Endodermal cell (in vitro differentiated cells): ENCODE results near the gene ENPP6. TPM values are rescaled to one million over a fixed set of nuclear protein-coding genes. Genes with fewer than 3 reads are reported as not detected.

Experiments used
- DNase-seq: peaks from one replicate; pipeline ENCODE4 v3.0.0-alpha.2; 2017
- H3K27ac ChIP-seq: 2 replicates; pipeline ENCODE4 v1.5.1; 2013; ENCODE audit warnings: mild to moderate bottlenecking, low read depth, low read length, moderate library complexity
- H3K27me3 ChIP-seq: 2 replicates; pipeline ENCODE4 v1.6.1; 2013; ENCODE audit warnings: mild to moderate bottlenecking, low read length, moderate library complexity; ENCODE audit not compliant: insufficient read depth, control insufficient read depth, poor library complexity, severe bottlenecking
- H3K36me3 ChIP-seq: 2 replicates; pipeline ENCODE4 v1.7.0; 2013; ENCODE audit warnings: mild to moderate bottlenecking, low read length, moderate library complexity; ENCODE audit not compliant: control insufficient read depth, insufficient read depth
- H3K4me1 ChIP-seq: one replicate; pipeline ENCODE4 v1.7.0; 2013; ENCODE audit warnings: low read length; ENCODE audit not compliant: control insufficient read depth, insufficient read depth
- H3K4me3 ChIP-seq: 2 replicates; pipeline ENCODE4 v1.5.1; 2013; ENCODE audit warnings: mild to moderate bottlenecking, low read length, moderate library complexity
- H3K9ac ChIP-seq: 2 replicates; pipeline ENCODE4 v1.6.1; 2013; ENCODE audit warnings: mild to moderate bottlenecking, low read length, moderate library complexity; ENCODE audit not compliant: poor library complexity, severe bottlenecking; ENCODE audit errors: extremely low read depth
- H3K9me3 ChIP-seq: 2 replicates; pipeline ENCODE4 v1.6.1; 2013; ENCODE audit warnings: mild to moderate bottlenecking, low read length, moderate library complexity; ENCODE audit not compliant: control insufficient read depth
- H3K27ac Mint-ChIP-seq: 2 replicates; pipeline ENCODE4 v1.8.0; 2020; ENCODE audit warnings: mixed read lengths
- H3K27me3 Mint-ChIP-seq: 2 replicates; pipeline ENCODE4 v1.8.0; 2021; ENCODE audit warnings: mild to moderate bottlenecking, mixed read lengths; ENCODE audit not compliant: insufficient read depth
- H3K36me3 Mint-ChIP-seq: 2 replicates; pipeline ENCODE4 v1.8.0; 2020; ENCODE audit warnings: low read depth, mixed read lengths
- H3K4me1 Mint-ChIP-seq: 2 replicates; pipeline ENCODE4 v1.8.0; 2020; ENCODE audit warnings: mixed read lengths
- H3K4me3 Mint-ChIP-seq: 2 replicates; pipeline ENCODE4 v1.8.0; 2020; ENCODE audit warnings: mild to moderate bottlenecking, moderate library complexity, mixed read lengths
- H3K9me3 Mint-ChIP-seq: 2 replicates; pipeline ENCODE4 v1.8.0; 2020; ENCODE audit warnings: mild to moderate bottlenecking, mixed read lengths
- CTCF ChIP-seq: fragments of 200-600 bp; sonication (generic); conservative IDR thresholded peaks from 2 replicates; pipeline ENCODE4 v1.5.0; 2021; ENCODE audit warnings: antibody characterized with exemption, mild to moderate bottlenecking
- WGBS, 2 experiments: methylation state at CpG; one replicate each; pipeline versions ENCODE4 v1.1.5 to v1.1.7; 2013; ENCODE audit warnings: missing lambda C conversion rate in 2 of 2, mixed read lengths in 1 of 2; ENCODE audit not compliant: insufficient coverage in 1 of 2, insufficient read length in 1 of 2; 5-methylcytosine and 5-hydroxymethylcytosine counted together
- total RNA-seq, 2 donors: library from RNA; stranded (reverse); fragmentation: NEBNext Ultra II Directional in 1 of 2; extraction: Animal tissue kit (Norgen Biotek cat#: 25700) in 1 of 2; gene quantifications; 2 replicates in 1 of 2; 3 replicates in 1 of 2; pipeline ENCODE4 v1.2.1, GENCODE V29; 2021

ENPP6 gene
- total RNA-seq, 2 donors from 2014 or later, result 0.07 TPM; not detected in 1

DNA sequence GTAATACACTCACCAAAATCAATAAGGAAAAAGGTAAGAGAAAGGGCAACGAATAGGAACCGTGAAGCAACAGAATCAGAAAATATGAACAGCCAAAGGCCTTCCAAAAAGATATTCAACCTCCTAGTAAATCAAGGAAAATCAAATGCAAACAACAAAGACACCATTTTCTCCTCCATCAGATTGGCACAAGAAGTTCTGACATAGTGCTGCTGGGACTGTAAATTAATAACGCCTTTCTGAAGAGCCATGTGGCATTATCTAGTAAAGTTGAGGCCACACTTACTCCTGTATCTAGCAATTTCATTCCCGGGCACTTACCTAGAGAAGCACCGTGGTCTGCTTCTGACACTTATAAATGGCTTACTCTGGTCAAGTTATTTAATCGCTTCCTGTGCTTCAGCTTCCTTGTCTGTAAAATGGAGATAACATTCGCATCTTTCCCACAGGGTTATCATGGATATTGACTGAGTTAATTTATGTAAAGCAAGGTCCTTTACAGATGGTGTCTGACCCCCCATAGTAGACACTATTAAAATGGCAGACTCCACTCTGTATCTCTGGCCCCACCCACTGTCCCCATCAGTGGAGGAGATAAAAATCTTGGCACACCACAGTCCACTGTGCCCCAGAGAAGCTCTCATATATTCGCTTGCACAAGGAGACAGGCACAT lies 20.5 kb upstream of the ENPP6 start:
- H3K36me3 Mint-ChIP-seq, result no peaks in the 10 kb centered on the region
- H3K9me3 Mint-ChIP-seq, result no peaks in the 10 kb centered on the region
- no peak for DNase-seq
- H3K27me3 ChIP-seq, result no peaks in the 10 kb centered on the region
- no peaks in the 10 kb centered on the region for H3K4me1 Mint-ChIP-seq
- H3K36me3 ChIP-seq, result no peaks in the 10 kb centered on the region
- H3K4me3 ChIP-seq, result no peak overlapping the region
- no peak for TF ChIP-seq CTCF
- no peak overlapping the region for H3K27ac ChIP-seq
- no peaks in the 10 kb centered on the region for H3K4me1 ChIP-seq
- no peaks in the 10 kb centered on the region for H3K9me3 ChIP-seq
- WGBS, 2 experiments, result 93 to 94% methylated on average over 4 to 8 of the region's 8 CpGs
- H3K27ac Mint-ChIP-seq, result no peak overlapping the region
- H3K27me3 Mint-ChIP-seq, result no peaks in the 10 kb centered on the region
- no peak overlapping the region for H3K9ac ChIP-seq
- no peak overlapping the region for H3K4me3 Mint-ChIP-seq

DNA sequence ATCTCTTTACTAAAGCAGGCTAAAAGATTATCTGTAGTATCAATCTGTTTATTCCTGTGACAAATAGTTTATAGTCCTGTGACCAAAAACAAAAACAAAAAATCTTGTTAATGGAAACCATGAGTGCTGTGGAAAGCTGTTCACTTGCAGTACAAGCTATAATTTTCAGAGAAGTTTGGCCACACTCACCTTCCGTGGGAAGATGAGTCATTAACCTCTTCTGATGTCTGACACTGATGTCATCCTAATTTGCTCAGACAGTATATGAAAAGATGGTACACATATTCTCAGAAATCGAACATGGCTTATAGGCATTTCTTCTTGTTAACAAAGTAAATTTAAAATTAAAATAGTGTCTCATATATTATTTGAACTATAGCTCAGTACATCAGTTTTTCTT lies 19.9 kb upstream of the ENPP6 start:
- Mint-ChIP-seq H3K4me1 (no peaks in the 10 kb centered on the region), H3K9me3 (no peaks in the 10 kb centered on the region), H3K4me3 (no peak overlapping the region), H3K27ac (no peak overlapping the region), H3K36me3 (no peaks in the 10 kb centered on the region), H3K27me3 (no peaks in the 10 kb centered on the region)
- Histone ChIP-seq H3K27ac (no peak overlapping the region), H3K4me3 (no peak overlapping the region), H3K27me3 (no peaks in the 10 kb centered on the region), H3K9me3 (no peaks in the 10 kb centered on the region), H3K36me3 (no peaks in the 10 kb centered on the region), H3K9ac (no peak overlapping the region), H3K4me1 (no peaks in the 10 kb centered on the region)
- DNase-seq, result no peak
- no peak for TF ChIP-seq CTCF
- 86 to 96% methylated on average over 1 to 2 of the region's 2 CpGs for WGBS, 2 experiments

GRCh38 chr4:184235526-184235925 lies 17.9 kb upstream of the ENPP6 start:
- Histone ChIP-seq H3K27ac (no peak overlapping the region), H3K9me3 (no peaks in the 10 kb centered on the region), H3K4me3 (no peak overlapping the region), H3K4me1 (no peaks in the 10 kb centered on the region), H3K36me3 (no peaks in the 10 kb centered on the region), H3K27me3 (no peaks in the 10 kb centered on the region), H3K9ac (no peak overlapping the region)
- H3K9me3 Mint-ChIP-seq, result no peaks in the 10 kb centered on the region
- H3K4me3 Mint-ChIP-seq, result no peak overlapping the region
- H3K4me1 Mint-ChIP-seq, result no peaks in the 10 kb centered on the region
- DNase-seq, result no peak
- H3K27ac Mint-ChIP-seq, result no peak overlapping the region
- TF ChIP-seq CTCF, result no peak
- WGBS, 2 experiments, result 76% methylated on average over 3 of the region's 3 CpGs; no CpG with 5 or more reads in 1 of the 2 experiments
- no peaks in the 10 kb centered on the region for H3K27me3 Mint-ChIP-seq
- H3K36me3 Mint-ChIP-seq, result no peaks in the 10 kb centered on the region
